Cardiac muscle cell (in vitro differentiated cells and primary cell): ENCODE data around the gene RBKS. TPM values are rescaled to one million over a fixed set of nuclear protein-coding genes. Genes with fewer than 3 reads are reported as not detected.

Experiments
- DNase-seq, 2 donors: peaks; one replicate each; pipeline versions ENCODE4 v3.0.0 to v3.0.0-alpha.2; 2010 to 2017; ENCODE audit warnings: low read depth in 1 of 2, low spot score in 1 of 2
- H3K27ac ChIP-seq: fragments of 200-600 bp; sonication (generic); 2 replicates; pipeline ENCODE4 v1.5.1; 2016
- H3K27me3 ChIP-seq: fragments of 200-600 bp; sonication (generic); 2 replicates; pipeline ENCODE4 v1.6.0; 2016; ENCODE audit warnings: control low read depth
- H3K36me3 ChIP-seq: fragments of 200-600 bp; sonication (generic); 2 replicates; pipeline ENCODE4 v1.5.1; 2016; ENCODE audit warnings: control low read depth
- H3K4me1 ChIP-seq: fragments of 200-600 bp; sonication (generic); 2 replicates; pipeline ENCODE4 v1.8.1; 2017; ENCODE audit warnings: low read depth, mild to moderate bottlenecking, mixed run types
- H3K4me3 ChIP-seq: fragments of 200-600 bp; sonication (generic); 2 replicates; pipeline ENCODE4 v1.5.1; 2016; ENCODE audit warnings: mild to moderate bottlenecking
- H3K9me3 ChIP-seq: fragments of 200-600 bp; sonication (generic); 2 replicates; pipeline ENCODE4 v1.5.1; 2017; ENCODE audit warnings: low read depth, mild to moderate bottlenecking, control low read depth
- polyA plus RNA-seq: library from polyadenylated mRNA; unstranded; fragments of >200 nt; fragmentation: Nextera tagmentation; extraction: Ambion mirVana; gene quantifications from 2 replicates; pipeline ENCODE4 v1.2.1, GENCODE V29; 2016
- total RNA-seq: library from RNA; depleted of rRNA; stranded (reverse); fragments of >200 nt; gene quantifications from 2 replicates; pipeline ENCODE4 v1.2.3, GENCODE V29; 2016
- TF ChIP-seq, protein P1 (sequence below): IDR thresholded peaks from 2 replicates; pipeline ENCODE4 v1.5.1; 2012; ENCODE audit warnings: low read depth, mild to moderate bottlenecking, low read length

RBKS gene
- total and polyA plus RNA-seq, 2 experiments from 2014 or later, result 4.1 to 6.9 TPM

DNA sequence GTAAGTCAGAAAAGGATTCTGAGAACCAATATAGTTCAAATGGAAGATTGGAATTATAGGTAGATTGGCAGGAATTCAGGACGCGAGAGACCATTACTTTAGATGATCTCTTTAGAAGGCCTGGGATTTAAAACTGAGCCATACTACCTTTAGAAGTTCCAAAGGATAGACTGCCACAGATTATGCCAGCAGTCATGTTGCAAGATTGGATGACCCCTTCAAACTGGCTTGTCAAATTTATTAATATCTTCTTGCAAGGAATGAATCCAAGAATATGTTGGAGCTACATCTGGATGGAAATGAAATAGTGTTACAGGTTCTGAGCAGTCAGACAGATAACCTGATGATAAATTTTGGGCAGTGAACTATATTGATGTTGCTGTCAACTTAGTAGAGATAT lies 22.3 kb upstream of the RBKS start:
- TF ChIP-seq, protein P1, sequence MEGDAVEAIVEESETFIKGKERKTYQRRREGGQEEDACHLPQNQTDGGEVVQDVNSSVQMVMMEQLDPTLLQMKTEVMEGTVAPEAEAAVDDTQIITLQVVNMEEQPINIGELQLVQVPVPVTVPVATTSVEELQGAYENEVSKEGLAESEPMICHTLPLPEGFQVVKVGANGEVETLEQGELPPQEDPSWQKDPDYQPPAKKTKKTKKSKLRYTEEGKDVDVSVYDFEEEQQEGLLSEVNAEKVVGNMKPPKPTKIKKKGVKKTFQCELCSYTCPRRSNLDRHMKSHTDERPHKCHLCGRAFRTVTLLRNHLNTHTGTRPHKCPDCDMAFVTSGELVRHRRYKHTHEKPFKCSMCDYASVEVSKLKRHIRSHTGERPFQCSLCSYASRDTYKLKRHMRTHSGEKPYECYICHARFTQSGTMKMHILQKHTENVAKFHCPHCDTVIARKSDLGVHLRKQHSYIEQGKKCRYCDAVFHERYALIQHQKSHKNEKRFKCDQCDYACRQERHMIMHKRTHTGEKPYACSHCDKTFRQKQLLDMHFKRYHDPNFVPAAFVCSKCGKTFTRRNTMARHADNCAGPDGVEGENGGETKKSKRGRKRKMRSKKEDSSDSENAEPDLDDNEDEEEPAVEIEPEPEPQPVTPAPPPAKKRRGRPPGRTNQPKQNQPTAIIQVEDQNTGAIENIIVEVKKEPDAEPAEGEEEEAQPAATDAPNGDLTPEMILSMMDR, result no peak
- Histone ChIP-seq H3K27me3 (no peaks in the 10 kb centered on the region), H3K9me3 (no peaks in the 10 kb centered on the region), H3K4me3 (no peak overlapping the region), H3K36me3 (no peaks in the 10 kb centered on the region), H3K4me1 (peaks cover 11% of the 10 kb centered on the region), H3K27ac (no peak overlapping the region)
- DNase-seq, result no peak

DNA sequence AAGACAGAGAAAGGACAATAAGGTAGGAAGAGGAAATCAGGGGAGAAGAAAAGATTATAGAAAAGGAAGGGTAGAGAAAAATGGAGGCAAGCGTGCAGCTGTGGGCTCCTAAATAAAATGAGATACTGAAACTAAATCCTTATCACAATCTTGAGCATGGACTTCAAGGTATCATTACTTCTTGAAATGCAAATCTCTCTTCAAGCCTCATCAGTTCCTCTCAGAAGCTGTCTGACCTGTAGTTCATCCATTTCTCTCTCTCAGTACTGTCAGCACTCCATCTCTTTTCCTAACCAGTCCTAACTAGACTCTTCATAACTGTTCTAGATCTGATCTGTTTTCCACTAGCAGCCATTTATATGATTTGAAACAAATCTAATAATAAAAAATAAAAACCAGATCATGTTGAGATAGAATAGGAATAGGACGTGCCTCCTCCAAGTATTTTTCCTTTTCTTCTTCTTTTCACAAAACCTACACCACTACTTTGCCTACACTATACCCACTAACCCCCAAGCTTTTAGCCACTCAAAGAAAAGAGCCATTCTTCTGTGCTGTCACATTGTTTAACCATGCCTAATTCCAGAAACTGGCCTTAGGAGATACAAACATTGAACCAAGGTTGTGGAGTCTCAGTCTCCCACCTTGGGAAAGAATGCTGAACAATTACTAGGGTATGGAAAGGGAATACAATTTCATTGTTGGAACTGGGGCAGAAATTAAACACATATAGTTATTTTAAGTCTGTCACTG lies 21.4 kb upstream of the RBKS start:
- H3K27me3 ChIP-seq, result no peaks in the 10 kb centered on the region
- no peak overlapping the region for H3K4me3 ChIP-seq
- no peak for DNase-seq
- H3K4me1 ChIP-seq, result peaks cover 11% of the 10 kb centered on the region
- H3K27ac ChIP-seq, result no peak overlapping the region
- no peaks in the 10 kb centered on the region for H3K36me3 ChIP-seq
- H3K9me3 ChIP-seq, result no peaks in the 10 kb centered on the region
- TF ChIP-seq, protein P1, result no peak

- H3K4me1 ChIP-seq, result no peaks in the 10 kb centered on the region
- no peak overlapping the region for H3K27ac ChIP-seq
- H3K36me3 ChIP-seq, result no peaks in the 10 kb centered on the region
- DNase-seq, result no peak
- H3K9me3 ChIP-seq, result no peaks in the 10 kb centered on the region
- H3K27me3 ChIP-seq, result no peaks in the 10 kb centered on the region
- no peak overlapping the region for H3K4me3 ChIP-seq
- TF ChIP-seq, protein P1, result no peak
These were observed 19.7 kb upstream of the RBKS start for GRCh38 chr2:27909901-27910300.

GRCh38 chr2:27907547-27907946 lies 17.4 kb upstream of the RBKS start:
- no peak overlapping the region for H3K27ac ChIP-seq
- no peaks in the 10 kb centered on the region for H3K4me1 ChIP-seq
- H3K4me3 ChIP-seq, result no peak overlapping the region
- no peak for DNase-seq
- no peaks in the 10 kb centered on the region for H3K27me3 ChIP-seq
- no peaks in the 10 kb centered on the region for H3K9me3 ChIP-seq
- H3K36me3 ChIP-seq, result no peaks in the 10 kb centered on the region
- TF ChIP-seq, protein P1, result no peak

DNA sequence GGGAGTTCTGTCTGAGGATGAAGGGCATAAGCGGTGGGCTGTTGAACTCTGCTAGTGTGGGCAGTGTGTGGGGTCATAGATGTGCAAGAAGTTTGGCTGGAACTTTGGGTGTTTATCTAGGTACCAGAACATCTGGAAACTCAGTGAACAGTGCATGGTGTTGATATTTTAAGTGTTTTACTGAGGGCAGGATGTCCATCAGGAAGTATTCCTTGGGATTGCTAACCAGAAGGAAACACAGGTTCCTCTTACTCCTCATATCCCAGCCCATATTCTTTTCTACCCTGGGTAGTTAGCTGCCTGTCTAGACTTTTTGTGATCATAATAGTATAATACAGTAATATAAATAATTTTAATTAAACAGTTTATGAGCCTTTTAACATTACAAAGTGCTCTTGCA lies 15.9 kb upstream of the RBKS start:
- no peaks in the 10 kb centered on the region for H3K27me3 ChIP-seq
- TF ChIP-seq, protein P1, result no peak
- H3K4me3 ChIP-seq, result no peak overlapping the region
- DNase-seq, result no peak
- no peaks in the 10 kb centered on the region for H3K36me3 ChIP-seq
- H3K4me1 ChIP-seq, result no peaks in the 10 kb centered on the region
- no peaks in the 10 kb centered on the region for H3K9me3 ChIP-seq
- no peak overlapping the region for H3K27ac ChIP-seq
